ENCODE results near the gene TATDN2.
A peak's percentile ranks its signal among the peaks of the same experiment; 100 is the strongest.

TATDN2 gene

DNA sequence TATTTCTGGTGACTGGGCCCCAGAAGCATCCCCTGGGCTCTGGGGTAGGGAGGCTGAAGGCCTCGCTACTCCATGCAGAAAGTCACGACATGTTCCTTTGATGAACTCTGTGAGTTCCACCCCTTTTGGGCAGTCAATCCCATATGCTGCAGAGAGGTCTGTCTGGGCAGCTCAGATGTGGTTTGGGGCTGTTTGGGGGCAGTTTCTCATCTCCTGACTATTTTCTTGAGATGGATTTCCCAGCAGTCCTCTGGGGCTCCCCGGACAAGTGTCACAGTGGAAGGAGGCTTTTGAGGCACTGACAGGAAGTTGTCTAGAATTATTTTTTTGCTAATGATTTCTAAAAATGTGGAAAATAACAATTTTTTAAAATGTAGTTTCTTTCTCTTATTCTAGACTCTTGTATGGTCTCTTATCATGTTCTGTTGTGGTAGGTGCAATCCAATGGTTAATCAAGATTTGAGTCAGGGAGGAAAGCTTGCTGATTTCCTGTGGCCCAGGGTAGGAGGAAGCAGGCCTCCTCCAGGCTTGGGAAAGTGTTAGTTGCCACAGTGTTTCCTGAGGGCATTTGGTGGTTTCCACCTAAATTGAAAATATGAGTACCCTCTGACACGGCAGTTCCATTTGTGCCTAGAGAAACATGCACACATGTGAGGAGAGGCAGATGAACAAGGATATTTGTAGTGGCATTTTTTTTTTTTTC lies 19.9 kb upstream of the TATDN2 start:
- Mint-ChIP-seq H3K36me3 (ENCODE audit: low read depth) (peaks cover 16% of the 10 kb centered on the region), H3K27me3 (no peaks in the 10 kb centered on the region), H3K27ac (peak overlapping the region; percentile 97), H3K9me3 (no peaks in the 10 kb centered on the region), H3K4me1 (ENCODE audit: low read depth) (peaks cover 60% of the 10 kb centered on the region), H3K4me3 (peak overlapping the region; percentile 32)

DNA sequence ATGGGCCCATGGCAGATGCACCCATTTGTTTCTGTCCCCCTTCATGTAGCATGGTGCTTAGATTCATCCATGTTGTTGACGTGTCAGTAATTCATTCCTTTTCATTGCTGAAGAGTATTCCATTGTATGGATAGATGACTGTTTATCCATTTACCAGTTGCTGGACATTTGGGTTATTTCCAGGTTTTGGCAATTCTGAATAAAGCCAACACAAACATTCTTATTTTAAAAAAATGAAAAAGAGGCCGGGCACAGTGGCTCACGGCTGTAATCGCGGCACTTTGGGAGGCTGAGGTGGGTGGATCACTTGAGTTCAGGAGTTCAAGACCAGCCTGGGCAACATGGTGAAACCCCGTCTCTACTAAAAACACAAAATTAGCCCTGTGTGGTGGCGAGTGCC lies 18.7 kb upstream of the TATDN2 start:
- no peaks in the 10 kb centered on the region for H3K27me3 Mint-ChIP-seq
- H3K27ac Mint-ChIP-seq = peak overlapping the region; percentile 97
- H3K9me3 Mint-ChIP-seq = no peaks in the 10 kb centered on the region
- H3K36me3 Mint-ChIP-seq (ENCODE audit: low read depth) = peaks cover 18% of the 10 kb centered on the region
- peaks cover 48% of the 10 kb centered on the region for H3K4me1 Mint-ChIP-seq (ENCODE audit: low read depth)
- peak overlapping the region; percentile 59 for H3K4me3 Mint-ChIP-seq

DNA sequence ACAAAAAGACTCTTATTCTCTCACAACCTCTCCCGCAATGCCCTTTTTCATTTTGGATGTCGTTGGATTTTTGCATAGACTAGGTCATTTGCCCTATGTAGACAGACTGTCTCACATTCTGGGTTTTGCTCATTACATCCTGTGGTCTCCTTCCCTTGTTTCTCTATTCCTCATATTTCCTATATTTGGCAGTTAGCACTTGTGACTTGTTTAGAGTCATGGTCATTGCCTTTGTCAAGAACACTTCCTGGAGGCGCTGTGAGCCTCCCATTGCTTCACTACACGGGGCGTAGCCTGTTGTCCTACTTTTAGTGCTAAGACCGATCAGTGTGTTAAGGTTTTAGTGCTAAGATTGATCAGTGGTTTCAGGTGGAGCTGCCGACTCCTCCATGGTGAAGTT lies 16.1 kb upstream of the TATDN2 start:
- Mint-ChIP-seq H3K4me3 (no peak overlapping the region), H3K36me3 (ENCODE audit: low read depth) (peaks cover 21% of the 10 kb centered on the region), H3K9me3 (no peaks in the 10 kb centered on the region), H3K4me1 (ENCODE audit: low read depth) (peaks cover 39% of the 10 kb centered on the region), H3K27ac (peak overlapping the region; percentile 32), H3K27me3 (no peaks in the 10 kb centered on the region)

DNA sequence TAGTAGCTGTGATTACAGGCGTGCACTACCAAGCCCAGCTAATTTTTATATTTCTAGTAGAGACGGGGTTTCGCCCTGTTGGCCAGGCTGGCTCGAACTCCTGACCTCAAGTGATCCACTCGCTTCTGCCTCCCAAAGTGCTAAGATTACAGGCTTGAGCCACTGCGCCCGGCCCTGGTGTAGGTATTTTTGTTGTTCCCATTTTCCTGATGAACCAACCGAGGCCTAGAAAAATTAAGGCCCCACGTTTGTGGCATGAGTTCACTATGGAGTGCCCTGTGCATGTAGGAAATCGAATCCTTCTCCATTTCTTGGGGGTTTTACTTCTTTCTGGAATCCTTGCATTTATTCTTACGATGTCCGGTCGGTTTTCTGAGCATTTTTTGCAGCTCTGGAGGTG lies 14.3 kb upstream of the TATDN2 start:
- no peaks in the 10 kb centered on the region for H3K9me3 Mint-ChIP-seq
- no peaks in the 10 kb centered on the region for H3K27me3 Mint-ChIP-seq
- peaks cover 35% of the 10 kb centered on the region for H3K36me3 Mint-ChIP-seq (ENCODE audit: low read depth)
- no peak overlapping the region for H3K4me3 Mint-ChIP-seq
- peaks cover 37% of the 10 kb centered on the region for H3K4me1 Mint-ChIP-seq (ENCODE audit: low read depth)
- no peak overlapping the region for H3K27ac Mint-ChIP-seq

DNA sequence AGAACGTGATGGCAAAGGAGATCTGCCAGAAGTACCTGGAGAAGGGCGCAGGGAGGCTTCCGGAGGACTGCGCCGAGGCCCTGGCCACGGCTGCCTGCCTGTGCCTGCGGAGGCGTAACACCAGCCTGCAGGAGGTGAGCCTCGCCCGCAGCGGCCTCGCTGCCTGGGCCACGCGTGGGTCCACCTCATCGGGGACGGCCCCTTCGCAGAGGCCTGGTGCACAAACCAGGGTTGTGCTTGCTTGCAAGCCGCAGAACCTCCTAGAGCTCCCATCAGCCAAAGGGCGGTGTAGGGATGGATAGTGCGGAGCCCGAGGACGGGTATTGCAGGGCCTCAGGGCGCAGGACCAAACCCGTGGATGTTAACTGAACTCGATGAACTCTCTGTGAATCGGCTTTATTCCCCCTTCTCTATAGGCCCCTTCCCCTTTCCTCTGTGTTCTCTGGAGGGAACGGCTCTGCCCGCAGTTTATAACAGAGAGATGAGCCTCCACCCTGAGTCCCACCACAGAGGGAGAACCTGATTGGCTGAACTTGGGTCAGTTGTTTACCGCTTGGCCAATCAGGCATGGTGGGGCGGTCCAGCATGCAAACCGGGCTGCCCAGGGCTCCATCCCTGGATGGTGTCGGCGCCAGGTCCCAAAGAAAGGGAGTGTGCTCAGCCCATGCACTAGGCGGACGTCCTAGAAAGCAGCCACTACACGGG lies 13.6 kb upstream of the TATDN2 start:
- H3K36me3 Mint-ChIP-seq (ENCODE audit: low read depth) = peaks cover 35% of the 10 kb centered on the region

DNA sequence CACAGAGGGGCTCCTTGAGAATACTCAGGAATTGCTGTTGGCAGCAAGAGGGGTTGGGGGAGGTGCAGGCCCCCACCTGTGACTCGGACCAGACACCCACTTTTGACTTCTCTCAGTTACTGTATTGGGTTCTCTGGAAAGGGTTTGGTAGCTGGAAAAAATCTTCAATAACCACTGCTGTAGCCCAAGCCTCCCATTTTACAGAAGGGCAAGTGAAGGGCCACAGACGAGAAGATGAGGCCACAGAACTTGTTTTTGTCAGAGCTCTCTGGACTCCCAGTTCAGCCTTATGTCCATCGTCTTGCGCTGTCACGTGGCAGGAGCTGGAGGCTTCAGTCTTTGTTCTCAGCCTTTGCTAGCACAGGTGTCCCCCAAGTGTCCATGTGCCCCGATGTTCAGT lies 12.7 kb upstream of the TATDN2 start:
- Mint-ChIP-seq H3K36me3 (ENCODE audit: low read depth) (peaks cover 37% of the 10 kb centered on the region), H3K4me3 (no peak overlapping the region), H3K27ac (no peak overlapping the region), H3K27me3 (no peaks in the 10 kb centered on the region), H3K4me1 (ENCODE audit: low read depth) (peaks cover 36% of the 10 kb centered on the region), H3K9me3 (no peaks in the 10 kb centered on the region)

More for the DNA sequence above, 13.6 kb upstream of the TATDN2 start:
- Mint-ChIP-seq H3K27ac (no peak overlapping the region), H3K27me3 (no peaks in the 10 kb centered on the region), H3K4me1 (ENCODE audit: low read depth) (peaks cover 36% of the 10 kb centered on the region), H3K9me3 (no peaks in the 10 kb centered on the region), H3K4me3 (no peak overlapping the region)

DNA sequence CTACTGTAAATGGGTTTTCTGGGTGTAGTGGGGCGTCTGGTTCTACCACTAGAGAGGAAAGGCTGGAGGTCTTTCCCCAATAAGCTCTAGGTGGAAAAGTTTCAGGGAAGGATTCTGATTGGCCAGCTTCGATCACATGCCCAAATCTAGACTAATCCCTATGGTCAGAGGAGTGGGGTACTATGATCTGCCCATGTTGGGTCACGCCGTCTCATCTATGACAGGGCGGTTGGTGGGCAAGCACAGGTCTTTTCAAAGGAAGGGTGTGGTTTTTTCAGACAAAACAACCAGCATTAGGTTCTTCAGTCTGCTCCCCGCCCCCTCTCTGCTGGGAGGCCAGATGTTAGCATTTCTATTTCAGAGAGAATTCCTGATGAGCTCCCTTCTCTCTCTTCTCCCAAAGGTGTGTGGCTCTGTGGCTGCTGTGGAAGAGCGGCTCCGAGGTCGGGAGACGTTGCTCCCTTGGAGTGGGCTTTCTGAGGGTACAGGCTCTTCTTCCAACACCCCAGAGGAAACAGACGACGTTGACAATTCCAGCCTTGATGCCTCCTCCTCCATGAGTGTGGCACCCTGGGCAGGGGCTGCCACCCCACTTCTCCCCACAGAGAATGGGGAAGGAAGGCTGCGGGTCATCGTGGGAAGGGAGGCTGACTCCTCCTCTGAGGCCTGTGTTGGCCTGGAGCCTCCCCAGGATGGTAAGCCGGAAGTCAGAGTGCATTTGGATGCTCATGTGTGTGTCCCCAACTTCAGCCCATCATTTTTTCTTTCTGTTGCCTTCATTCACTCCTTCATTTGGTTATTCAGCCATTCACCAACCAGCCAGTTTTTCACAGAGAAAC lies 9.7 kb upstream of the TATDN2 start:
- Mint-ChIP-seq H3K27me3 (no peaks in the 10 kb centered on the region), H3K27ac (peak overlapping the region; percentile 88), H3K4me1 (ENCODE audit: low read depth) (peaks cover 60% of the 10 kb centered on the region), H3K36me3 (ENCODE audit: low read depth) (peaks cover 36% of the 10 kb centered on the region), H3K4me3 (peak overlapping the region; percentile 18), H3K9me3 (no peaks in the 10 kb centered on the region)

DNA sequence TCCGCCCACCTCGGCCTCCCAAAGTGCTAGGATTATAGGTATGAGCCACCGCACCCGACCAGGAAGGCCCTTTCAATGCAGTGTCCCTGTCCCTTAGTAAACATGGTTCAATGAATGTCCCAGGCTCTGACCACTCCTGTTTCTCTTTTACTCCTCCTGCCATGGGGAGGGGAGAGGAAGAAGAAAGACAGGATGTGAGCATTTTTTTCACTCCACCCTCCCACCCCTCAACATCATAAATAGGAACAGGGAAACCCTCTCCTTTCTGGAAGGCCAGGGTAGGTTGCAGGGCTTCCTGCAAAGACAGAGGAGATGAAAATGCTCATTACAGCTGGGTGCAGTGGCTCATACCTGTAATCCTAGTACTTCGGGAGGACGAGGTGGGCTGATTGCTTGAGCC lies 7.5 kb upstream of the TATDN2 start:
- H3K4me3 Mint-ChIP-seq = no peak overlapping the region
- no peaks in the 10 kb centered on the region for H3K27me3 Mint-ChIP-seq
- peaks cover 52% of the 10 kb centered on the region for H3K36me3 Mint-ChIP-seq (ENCODE audit: low read depth)
- H3K4me1 Mint-ChIP-seq (ENCODE audit: low read depth) = peaks cover 79% of the 10 kb centered on the region
- peaks cover 18% of the 10 kb centered on the region for H3K9me3 Mint-ChIP-seq
- H3K27ac Mint-ChIP-seq = peak overlapping the region; percentile 26

DNA sequence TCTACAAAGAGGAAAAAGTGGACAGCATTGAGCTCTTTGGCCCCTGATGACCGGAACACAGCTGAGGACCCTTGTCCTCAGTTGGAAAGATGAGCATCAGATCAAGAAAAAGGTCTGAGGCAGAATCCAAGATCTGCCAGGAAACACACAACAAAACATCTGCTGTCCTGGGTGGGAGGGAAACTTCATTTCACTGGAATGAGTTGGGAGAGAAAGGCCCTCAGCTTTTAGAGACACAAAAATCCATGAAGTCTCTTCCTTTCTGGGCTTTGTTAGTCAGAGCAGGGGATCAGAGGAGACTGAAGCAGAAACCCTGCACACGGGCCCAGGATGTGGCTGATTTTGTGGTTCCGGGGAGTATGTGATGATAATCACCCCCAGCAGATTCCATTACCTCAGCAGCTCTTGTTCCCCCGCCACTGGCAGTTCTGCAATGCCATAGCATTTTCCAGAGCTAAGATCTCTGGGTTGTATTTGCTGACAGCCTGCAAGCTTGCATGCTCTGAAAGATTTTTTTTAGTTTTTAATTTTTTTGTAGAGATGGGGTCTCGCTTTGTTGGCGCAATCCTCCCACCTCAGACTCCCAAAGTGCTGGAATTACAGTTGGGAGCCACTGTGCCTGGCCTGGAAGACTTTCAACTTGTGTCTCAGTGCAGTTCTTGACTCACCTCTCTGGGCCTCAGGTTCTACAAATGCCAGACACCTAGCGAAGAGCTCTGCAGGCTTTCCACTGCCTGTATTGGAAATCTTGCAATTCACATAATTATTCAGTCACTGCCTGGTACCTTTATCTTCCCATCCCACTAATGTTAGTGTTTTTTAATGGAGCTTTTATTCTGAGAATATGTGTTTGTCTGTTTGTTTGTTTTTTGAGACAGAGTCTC lies 5.8 kb upstream of the TATDN2 start:
- peaks cover 79% of the 10 kb centered on the region for H3K4me1 Mint-ChIP-seq (ENCODE audit: low read depth)
- peak overlapping the region; percentile 79 for H3K4me3 Mint-ChIP-seq
- no peaks in the 10 kb centered on the region for H3K27me3 Mint-ChIP-seq
- peaks cover 50% of the 10 kb centered on the region for H3K36me3 Mint-ChIP-seq (ENCODE audit: low read depth)
- H3K9me3 Mint-ChIP-seq = peaks cover 21% of the 10 kb centered on the region
- peak overlapping the region; percentile 100 for H3K27ac Mint-ChIP-seq

DNA sequence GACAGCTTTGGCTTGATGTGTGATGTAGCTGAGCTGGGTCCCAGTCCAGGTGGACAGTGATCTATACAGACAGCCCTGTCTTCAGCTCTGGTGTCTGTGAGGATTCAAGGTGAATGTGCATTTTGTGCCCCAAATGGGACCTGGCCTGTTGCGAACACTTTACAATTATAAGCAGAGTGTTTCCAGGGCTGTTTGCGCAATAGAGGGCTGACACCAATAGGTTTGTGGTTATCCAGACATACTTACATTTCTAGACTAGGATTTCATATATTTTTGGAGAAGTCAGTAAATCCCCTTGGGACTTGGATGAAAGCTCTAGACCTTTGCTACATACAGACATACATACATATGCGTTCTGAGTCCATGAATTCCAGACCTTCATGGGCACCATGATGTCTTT lies 4.2 kb upstream of the TATDN2 start:
- Mint-ChIP-seq H3K9me3 (peaks cover 21% of the 10 kb centered on the region), H3K36me3 (ENCODE audit: low read depth) (peaks cover 44% of the 10 kb centered on the region), H3K27me3 (no peaks in the 10 kb centered on the region), H3K4me3 (no peak overlapping the region), H3K4me1 (ENCODE audit: low read depth) (peaks cover 72% of the 10 kb centered on the region), H3K27ac (peak overlapping the region; percentile 78)

DNA sequence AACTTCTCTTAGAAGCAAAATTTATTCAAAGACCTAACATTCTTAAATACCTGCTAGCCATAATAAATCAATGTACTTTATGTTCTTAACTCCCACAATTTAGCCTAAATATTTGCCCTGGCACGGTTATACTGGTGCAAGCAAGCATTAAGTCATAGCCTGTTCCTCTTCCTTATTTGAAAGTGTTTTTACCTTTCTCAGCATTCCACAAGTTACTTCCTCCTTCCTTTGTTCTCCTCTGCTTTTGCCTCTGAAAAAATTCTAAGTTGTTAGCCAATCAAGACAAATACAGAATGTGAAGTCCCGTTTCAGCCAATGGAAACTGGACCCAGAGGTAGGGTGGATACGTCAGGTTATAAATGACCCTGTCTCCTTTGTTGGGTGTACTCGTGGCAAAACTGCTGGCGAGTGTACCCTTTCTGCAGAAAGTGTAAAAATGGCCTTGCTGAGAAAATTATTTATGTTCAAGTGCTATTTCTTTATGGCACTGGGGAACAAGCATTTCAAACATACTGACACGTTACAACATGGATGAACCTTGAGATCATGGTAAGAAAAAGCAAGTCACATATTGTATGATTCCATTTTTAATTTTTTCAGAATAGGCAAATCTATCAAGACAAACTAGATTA lies 3.1 kb upstream of the TATDN2 start:
- Mint-ChIP-seq H3K36me3 (ENCODE audit: low read depth) (peaks cover 47% of the 10 kb centered on the region), H3K4me3 (no peak overlapping the region), H3K27ac (no peak overlapping the region), H3K9me3 (peaks cover 21% of the 10 kb centered on the region), H3K27me3 (no peaks in the 10 kb centered on the region), H3K4me1 (ENCODE audit: low read depth) (peaks cover 75% of the 10 kb centered on the region)

DNA sequence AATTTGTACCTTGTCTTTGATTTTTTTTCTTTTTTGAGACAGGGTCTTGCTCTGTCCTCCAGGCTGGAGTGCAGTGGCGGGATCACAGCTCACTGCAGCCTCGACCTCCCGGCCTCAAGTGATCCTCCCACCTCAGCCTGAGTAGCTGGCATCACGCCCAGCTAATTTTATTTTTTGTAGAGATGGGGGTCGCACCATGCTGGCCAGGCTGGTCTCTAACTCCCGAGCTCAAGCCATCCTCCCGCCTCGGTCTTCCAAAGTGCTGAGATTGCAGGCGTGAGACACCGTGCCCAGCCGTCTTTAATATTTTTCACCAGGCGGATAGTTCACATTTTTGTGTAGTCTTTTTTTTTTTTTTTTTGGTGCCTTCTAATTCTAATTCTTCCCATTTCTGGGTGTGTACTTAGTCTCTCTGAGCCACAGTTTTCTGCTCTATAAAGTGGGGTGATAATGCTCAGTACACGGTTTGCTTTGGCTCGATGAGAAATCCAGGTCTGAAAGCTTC lies 528 bp upstream of the TATDN2 start:
- no peaks in the 10 kb centered on the region for H3K27me3 Mint-ChIP-seq
- H3K9me3 Mint-ChIP-seq = peaks cover 21% of the 10 kb centered on the region
- H3K4me3 Mint-ChIP-seq = peak overlapping the region; percentile 85
- peaks cover 74% of the 10 kb centered on the region for H3K4me1 Mint-ChIP-seq (ENCODE audit: low read depth)
- H3K27ac Mint-ChIP-seq = peak overlapping the region; percentile 93
- H3K36me3 Mint-ChIP-seq (ENCODE audit: low read depth) = peaks cover 62% of the 10 kb centered on the region

DNA sequence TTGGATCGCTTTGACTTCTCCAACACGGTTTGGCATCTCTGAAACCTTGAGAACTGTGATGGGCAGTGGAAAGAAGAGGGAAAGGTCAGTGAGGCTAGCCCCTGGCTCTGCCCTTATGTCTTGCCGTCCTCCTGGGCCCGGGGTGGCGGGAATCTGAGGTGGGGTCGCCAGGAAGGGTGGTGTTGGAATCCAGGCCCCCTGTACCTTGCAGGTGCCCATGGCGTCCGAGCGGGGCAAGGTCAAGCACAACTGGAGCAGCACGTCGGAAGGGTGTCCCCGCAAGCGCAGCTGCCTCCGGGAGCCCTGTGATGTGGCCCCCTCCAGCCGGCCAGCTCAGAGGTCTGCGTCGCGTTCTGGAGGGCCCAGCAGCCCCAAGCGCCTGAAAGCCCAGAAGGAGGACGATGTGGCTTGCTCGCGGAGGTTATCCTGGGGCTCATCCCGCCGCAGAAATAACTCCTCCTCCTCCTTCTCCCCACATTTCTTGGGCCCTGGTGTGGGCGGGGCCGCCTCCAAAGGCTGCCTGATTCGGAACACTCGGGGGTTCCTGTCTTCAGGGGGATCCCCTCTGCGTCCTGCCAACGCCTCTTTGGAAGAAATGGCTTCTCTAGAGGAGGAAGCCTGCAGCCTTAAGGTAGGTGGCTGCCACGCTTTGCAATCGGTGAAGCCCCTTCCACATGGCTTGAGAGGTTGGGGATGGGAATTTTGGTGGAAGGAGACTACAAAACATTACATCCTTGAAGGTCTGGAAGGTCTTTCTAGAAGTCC lies 907 bp downstream of the TATDN2 start:
- H3K27ac Mint-ChIP-seq = peak overlapping the region; percentile 98
- H3K4me1 Mint-ChIP-seq (ENCODE audit: low read depth) = peaks cover 74% of the 10 kb centered on the region
- H3K36me3 Mint-ChIP-seq (ENCODE audit: low read depth) = peaks cover 71% of the 10 kb centered on the region
- H3K27me3 Mint-ChIP-seq = no peaks in the 10 kb centered on the region
- peaks cover 16% of the 10 kb centered on the region for H3K9me3 Mint-ChIP-seq
- H3K4me3 Mint-ChIP-seq = peak overlapping the region; percentile 98

Measured in stimulated activated naive CD8-positive, alpha-beta T cell treated with anti-CD3 and anti-CD28 coated beads, Interleukin-15, Interleukin-2, amounts not matched to agents 100 ng/mL and 50 ng/mL, for 24 hours (primary cell).